Measurements from ENCODE around the gene CNOT6L.
"Not testable (repeated sequence)": the region's sequence is repeated elsewhere in the genome, so short reads cannot be mapped to it uniquely, and the experiment has no call there.

CNOT6L gene

GRCh38 chr4:77782102-77782835 lies 36.9 kb downstream of the CNOT6L start:
- no peak for DNase-seq (ENCODE audit: low read depth in 2 of 2)

GRCh38 chr4:77780762-77781161 lies 38.4 kb downstream of the CNOT6L start:
- not testable (repeated sequence) for DNase-seq (ENCODE audit: low read depth in 2 of 2)

DNA sequence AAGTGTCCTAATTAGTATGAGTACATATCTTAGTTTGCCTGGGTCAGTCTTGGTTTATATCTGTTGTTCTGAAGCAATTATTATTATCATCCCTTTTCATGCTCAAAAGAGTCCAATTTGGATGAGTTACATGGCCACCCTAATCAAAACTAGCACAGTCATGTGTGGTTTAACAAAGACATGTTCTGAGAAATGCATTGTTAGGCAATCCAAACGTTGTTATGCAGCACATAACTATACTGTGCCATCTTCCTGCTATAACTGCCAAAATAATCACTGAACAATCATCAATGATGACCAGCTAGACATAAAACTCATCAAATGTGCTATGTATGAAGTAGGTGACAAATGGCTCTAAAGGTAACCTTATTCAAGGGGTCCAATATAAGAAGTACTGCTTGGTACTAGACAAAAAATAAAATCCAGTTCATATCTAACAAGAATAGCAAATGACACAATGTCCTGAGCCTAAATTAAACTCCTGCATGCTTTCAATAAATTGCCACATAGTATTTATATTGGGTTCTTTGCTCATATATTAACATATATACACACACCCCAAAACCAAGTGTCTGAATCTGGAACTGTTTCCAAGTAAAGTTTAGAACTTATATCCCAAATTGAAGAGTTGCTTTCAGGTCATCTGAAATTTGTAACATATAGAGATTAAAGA lies 41.9 kb downstream of the CNOT6L start:
- no peak for DNase-seq (ENCODE audit: low read depth in 2 of 2)

DNA sequence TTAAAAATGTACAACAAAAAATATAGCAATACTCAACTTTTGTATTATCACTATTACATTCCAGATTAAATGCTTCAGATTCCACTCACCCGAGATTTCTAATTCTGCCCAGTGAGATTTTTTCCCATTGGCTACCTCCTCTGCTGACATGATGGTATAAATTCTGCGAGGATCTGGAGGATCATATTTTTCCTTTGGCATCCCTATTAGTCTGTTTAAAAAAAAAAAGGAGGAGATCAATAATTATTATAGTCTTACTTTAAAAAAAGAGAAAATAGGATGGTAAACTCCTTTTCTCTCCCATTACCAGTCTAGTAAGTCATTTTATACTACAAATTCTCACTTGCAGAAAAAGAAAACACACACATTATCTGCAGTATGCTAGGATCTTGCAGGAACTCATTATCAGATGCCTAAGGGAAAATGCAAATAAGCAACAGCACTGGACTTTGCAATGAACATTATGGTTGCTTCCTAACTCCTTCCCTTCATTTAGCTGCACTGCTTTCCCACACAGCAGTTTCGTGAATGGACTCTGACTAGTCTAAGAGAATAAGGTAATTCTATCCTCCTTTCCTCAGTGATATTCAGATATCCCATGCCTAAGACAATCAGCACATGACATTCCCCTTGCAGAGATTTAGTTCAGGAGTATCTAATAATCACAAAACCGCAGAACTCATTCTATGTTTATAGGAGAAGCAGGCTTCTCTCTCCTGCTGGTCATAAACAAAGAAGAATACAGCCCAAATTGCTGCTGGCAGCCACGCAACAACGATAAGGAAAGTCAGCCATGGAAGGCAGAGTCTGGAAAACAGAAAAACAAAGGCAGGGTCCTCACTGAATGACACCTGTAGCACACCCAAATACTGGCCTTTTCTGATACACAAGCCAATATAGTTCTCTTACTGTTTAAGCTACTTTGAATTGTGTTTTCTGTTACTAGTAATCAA lies 42.7 kb downstream of the CNOT6L start:
- DNase-seq (ENCODE audit: low read depth in 2 of 2): no peak

DNA sequence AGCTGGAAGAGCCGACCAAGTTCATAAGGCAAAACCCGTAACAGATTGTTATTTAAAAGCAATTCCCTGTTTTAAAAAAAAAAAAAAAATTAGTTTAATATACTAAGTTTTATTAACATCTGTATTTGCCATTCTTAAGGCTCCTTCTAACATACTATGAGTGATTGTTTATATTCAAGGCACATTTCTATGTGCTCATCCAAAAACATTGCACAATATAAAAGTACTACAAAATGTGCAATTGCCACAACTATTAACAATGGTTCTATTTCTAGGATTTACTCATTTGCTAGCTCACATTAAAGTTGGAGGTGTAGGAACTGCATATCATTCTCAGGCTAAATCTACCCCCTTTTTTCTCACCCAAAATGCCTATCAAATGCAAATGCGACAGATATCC lies 46.1 kb downstream of the CNOT6L start:
- no peak for DNase-seq (ENCODE audit: low read depth in 2 of 2)

GRCh38 chr4:77771566-77771965 lies 47.6 kb downstream of the CNOT6L start:
- no peak for DNase-seq (ENCODE audit: low read depth in 2 of 2)

GRCh38 chr4:77765720-77766119 lies 53.4 kb downstream of the CNOT6L start:
- DNase-seq (ENCODE audit: low read depth in 2 of 2): no peak

- DNase-seq (ENCODE audit: low read depth in 2 of 2): no peak
Measured at GRCh38 chr4:77762531-77762930, 56.6 kb downstream of the CNOT6L start.

DNA sequence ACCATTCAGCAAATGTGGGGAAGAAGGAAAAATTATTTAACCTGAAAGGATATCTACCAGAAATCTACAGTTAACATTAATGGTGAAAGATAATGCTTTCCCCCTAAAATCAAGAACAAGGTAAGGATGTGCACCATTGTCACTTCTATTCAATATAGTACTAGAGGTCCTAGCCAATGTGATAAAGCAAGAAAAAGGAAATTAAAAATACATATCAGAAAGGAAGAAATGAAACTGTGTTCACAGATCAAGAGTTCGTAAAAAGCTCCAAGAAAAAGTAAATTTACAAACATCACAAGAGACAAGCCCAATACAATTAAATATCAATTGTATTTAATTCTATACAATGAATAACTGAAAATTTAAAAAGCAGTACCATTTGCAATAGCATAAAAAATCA lies 57.6 kb downstream of the CNOT6L start:
- no peak for DNase-seq (ENCODE audit: low read depth in 2 of 2)

DNA sequence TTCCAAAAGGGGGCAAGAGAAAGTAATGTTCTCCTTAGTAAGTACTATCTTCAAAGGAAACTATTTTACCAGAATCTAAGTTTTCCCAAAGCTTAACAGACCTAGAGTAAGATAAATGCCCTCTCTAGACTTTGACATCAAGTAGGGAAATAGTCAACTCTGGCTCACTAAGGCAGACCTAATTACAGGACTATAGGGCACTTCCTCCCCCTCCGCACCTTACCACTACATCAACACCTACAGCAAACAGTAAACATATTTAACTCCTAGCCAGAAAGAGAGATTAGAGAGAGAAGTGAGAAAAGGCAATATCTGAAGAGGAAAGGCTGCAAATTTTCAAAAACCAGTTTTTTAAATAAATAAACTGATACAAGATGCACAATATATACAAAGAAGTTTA lies 60.4 kb downstream of the CNOT6L start:
- DNase-seq (ENCODE audit: low read depth in 2 of 2): no peak

DNA sequence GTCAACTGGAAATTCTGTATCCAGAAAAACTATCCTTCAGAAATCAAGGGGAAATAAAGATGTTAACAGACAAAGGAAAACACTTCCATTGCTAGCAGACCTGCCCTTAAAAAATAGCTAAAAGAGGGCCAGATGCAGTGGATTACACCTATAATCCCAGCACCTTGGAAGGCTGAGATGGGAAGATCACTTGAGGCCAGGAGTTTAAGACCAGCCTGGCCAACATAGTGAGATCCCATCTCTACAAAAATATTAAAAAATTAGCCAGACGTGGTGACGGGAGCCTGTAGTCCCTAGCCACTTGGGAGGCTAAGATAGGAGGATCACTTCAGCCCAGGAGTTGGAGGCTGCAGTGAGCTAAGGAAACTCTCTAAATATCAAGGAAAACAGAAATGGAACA lies 67.4 kb downstream of the CNOT6L start:
- DNase-seq (ENCODE audit: low read depth in 2 of 2): no peak

- no peak for DNase-seq (ENCODE audit: low read depth in 2 of 2)
Measured at GRCh38 chr4:77745792-77746191, 73.4 kb downstream of the CNOT6L start.

GRCh38 chr4:77742054-77742453 lies 77.1 kb downstream of the CNOT6L start:
- no peak for DNase-seq (ENCODE audit: low read depth in 2 of 2)

GRCh38 chr4:77740480-77740879 lies 78.7 kb downstream of the CNOT6L start:
- DNase-seq (ENCODE audit: low read depth in 2 of 2): no peak

DNA sequence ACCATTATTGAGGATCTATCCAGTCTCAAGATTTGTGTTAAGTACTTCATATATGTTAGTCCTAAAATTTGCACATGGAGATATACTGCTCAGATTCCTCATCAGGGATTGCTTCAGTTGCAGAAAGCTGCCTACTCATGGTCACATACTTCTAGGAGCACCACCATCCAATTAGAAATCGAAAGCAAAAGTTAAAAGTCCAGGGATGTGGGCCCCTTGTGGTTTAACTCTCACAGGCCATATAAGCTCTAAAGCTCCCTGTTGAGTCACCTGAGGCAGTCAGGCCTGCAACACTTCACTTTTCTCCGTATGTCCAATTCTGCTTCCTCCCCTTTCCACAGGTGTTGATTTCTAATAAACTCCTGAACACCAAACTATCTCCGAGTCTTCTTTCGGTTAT lies 84.2 kb downstream of the CNOT6L start:
- DNase-seq (ENCODE audit: low read depth in 2 of 2): peak in 1 of 2 experiments; percentile 13

- DNase-seq (ENCODE audit: low read depth in 2 of 2): no peak
Measured at GRCh38 chr4:77731656-77732055, 87.5 kb downstream of the CNOT6L start.

GRCh38 chr4:77728420-77728819 lies 90.7 kb downstream of the CNOT6L start:
- DNase-seq (ENCODE audit: low read depth in 2 of 2): no peak

DNA sequence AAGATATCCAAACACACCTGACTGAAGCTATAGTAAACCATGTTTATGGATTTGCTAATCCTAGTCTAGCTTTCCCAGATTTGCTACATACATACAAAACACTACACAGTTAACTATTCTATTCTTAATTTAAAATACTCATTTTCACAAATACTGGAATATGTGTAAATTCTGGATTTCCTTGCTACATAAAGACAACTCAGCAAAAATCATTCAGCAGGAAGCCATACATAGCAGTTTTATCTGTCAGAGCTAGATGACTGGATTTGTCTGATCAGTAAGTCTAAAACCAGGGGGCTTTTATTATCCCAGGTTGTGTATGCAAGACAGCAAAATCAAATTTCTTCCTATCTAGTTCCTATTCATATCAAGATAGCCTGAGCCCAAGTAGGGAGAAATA lies 98.1 kb downstream of the CNOT6L start:
- DNase-seq (ENCODE audit: low read depth in 2 of 2): no peak

- DNase-seq (ENCODE audit: low read depth in 2 of 2): not testable (repeated sequence)
Measured at GRCh38 chr4:77718500-77718899, 100.7 kb downstream of the CNOT6L start.

GRCh38 chr4:77715414-77716290 lies 103.5 kb downstream of the CNOT6L start:
- no peak for DNase-seq (ENCODE audit: low read depth in 2 of 2)

DNA sequence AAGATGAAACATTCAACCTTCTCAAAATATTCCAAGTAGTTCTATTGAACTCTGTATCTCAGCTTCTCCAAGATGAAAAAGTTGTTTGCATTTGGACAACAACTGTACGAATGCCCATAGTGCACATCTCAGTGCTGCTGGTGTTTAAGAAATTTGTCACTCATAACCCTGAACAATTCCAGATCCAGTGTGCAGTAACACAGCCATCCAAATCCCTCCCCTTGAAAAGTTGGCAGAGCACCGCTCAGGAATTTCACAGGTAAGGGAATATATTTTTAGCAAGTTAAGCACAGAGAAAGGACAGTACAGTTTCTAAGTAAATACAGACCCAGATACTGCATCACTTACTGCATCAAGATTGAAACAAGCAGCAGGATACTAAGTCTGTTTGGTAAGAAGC lies 104.7 kb downstream of the CNOT6L start:
- DNase-seq (ENCODE audit: low read depth in 2 of 2): no peak
